ENCODE results near the gene CERK.

- TF ChIP-seq POLR2AphosphoS5 (IDR thresholded peaks at IDR 0.05; ENCODE audit: low read depth, low read length) = no peak
- TF ChIP-seq REST (IDR thresholded peaks at IDR 0.05; ENCODE audit: insufficient read depth in 1 of 2, low read depth in 2 of 2, low read length in 2 of 2) = no peak
Measured at GRCh38 chr22:46669201-46669600, 68.9 kb downstream of the CERK start.

Data from PFSK-1 (cell line).